ENCODE measurements around the gene STOX2.

The STOX2 gene

DNA sequence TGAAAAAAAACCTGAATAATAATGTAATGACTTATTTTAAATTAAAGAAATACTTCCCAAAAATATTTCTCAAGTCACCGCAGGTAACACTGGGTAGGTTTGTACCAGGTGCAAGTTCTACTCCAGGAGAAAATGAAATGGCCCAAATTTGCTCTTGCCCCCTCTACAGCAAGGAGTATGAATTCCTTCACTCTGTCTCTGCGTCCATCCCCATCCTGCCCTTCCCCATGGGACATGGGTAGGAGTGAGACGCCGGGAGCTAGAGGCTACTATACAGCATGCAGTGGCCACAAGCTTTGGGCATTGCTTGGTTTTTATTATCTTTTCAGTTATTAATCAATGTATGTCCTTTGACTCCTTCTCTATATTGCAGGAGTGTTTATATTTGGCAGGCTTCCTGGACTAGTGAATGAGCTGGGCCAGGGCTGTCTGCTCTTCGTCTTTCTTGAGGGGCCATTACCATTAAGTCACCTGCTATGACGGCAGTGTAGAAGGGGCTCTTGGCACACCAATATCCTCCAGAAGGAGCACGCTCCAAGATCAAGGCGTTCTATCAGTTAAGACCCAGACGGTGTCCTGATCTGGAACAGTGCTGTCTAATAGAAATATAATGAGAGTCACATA lies 162.9 kb downstream of the STOX2 start:
- DNase-seq (ENCODE audit: low spot score) = no peak

Data from CD4-positive, alpha-beta T cell treated with Interleukin-6 at 100 ng/mL for 8 hours (primary cell).